Calu3 (cell line): Measurements from ENCODE around the gene IFRD2. TPM values are rescaled to one million over a fixed set of nuclear protein-coding genes. Genes with fewer than 3 reads are reported as not detected.

Experiments used
- BruUV-seq: library from RNA; stranded (reverse); fragments of 400-500 nt; replicated peaks from 2 replicates; lab custom pipeline; 2021; lab: Mats Ljungman, UMichigan
- CTCF ChIA-PET: fragments of 300-600 bp; sonication (Branson Sonifier 250); formaldehyde crosslinking; loops from one replicate; lab custom pipeline; 2022; ENCODE audit warnings: antibody characterized with exemption; lab: Charles Lee
- DNase-seq: peaks from one replicate; pipeline ENCODE4 v3.0.0; 2022
- H3K27ac Mint-ChIP-seq: one replicate; pipeline ENCODE4 v1.8.0; 2022; ENCODE audit warnings: mixed read lengths; ENCODE audit not compliant: unreplicated experiment
- H3K27me3 Mint-ChIP-seq: one replicate; pipeline ENCODE4 v1.8.0; 2022; ENCODE audit warnings: mixed read lengths; ENCODE audit not compliant: unreplicated experiment
- H3K36me3 Mint-ChIP-seq: one replicate; pipeline ENCODE4 v1.8.0; 2022; ENCODE audit warnings: mild to moderate bottlenecking, moderate library complexity, mixed read lengths; ENCODE audit not compliant: insufficient read depth, unreplicated experiment
- H3K4me1 Mint-ChIP-seq: one replicate; pipeline ENCODE4 v1.8.0; 2022; ENCODE audit warnings: mild to moderate bottlenecking, low read depth, mixed read lengths; ENCODE audit not compliant: unreplicated experiment
- H3K4me3 Mint-ChIP-seq: one replicate; pipeline ENCODE4 v1.8.0; 2022; ENCODE audit warnings: mild to moderate bottlenecking, low read depth, moderate library complexity, mixed read lengths; ENCODE audit not compliant: unreplicated experiment
- H3K9me3 Mint-ChIP-seq: one replicate; pipeline ENCODE4 v1.8.0; 2022; ENCODE audit warnings: low read depth, mixed read lengths; ENCODE audit not compliant: unreplicated experiment
- intact Hi-C: fragments of 100-400 bp; cut with micrococcal nuclease; formaldehyde crosslinking; loops from one replicate; pipeline ENCODE4 v1.10.0; 2022; ENCODE audit not compliant: unreplicated experiment
- total RNA-seq: library from RNA; stranded (reverse); gene quantifications from 2 replicates; pipeline ENCODE4 v1.2.3, GENCODE V29; 2022
- TF ChIP-seq, protein P1 (sequence below): fragments of 200-600 bp; IDR thresholded peaks from one replicate; pipeline ENCODE4 v1.8.0; 2022; ENCODE audit warnings: antibody characterized with exemption; ENCODE audit not compliant: unreplicated experiment

IFRD2 gene
- total RNA-seq, 1 experiment from 2014 or later: 121 TPM

DNA sequence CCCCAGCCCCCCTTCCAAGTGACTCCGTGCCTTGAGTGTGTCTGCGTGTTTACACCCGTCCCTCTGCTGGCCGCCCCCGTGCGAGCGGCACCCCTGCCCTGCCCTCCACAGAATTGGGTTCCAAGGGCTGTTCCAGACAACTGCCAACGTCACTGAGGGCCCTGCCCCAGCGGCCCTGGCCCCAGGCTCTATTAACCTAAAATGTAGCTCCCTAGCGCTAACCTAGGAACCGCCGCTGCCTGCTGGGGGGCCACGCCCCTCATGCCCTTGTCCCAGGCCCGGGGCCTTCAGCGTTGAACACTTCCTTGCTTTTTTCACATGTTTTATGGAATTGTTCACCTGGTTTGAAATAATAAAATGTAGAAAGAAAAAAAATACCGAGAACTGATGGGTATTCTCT is 33.2 kb downstream of the IFRD2 start:
- intact Hi-C loops: no loop called here
- TF ChIP-seq, protein P1, sequence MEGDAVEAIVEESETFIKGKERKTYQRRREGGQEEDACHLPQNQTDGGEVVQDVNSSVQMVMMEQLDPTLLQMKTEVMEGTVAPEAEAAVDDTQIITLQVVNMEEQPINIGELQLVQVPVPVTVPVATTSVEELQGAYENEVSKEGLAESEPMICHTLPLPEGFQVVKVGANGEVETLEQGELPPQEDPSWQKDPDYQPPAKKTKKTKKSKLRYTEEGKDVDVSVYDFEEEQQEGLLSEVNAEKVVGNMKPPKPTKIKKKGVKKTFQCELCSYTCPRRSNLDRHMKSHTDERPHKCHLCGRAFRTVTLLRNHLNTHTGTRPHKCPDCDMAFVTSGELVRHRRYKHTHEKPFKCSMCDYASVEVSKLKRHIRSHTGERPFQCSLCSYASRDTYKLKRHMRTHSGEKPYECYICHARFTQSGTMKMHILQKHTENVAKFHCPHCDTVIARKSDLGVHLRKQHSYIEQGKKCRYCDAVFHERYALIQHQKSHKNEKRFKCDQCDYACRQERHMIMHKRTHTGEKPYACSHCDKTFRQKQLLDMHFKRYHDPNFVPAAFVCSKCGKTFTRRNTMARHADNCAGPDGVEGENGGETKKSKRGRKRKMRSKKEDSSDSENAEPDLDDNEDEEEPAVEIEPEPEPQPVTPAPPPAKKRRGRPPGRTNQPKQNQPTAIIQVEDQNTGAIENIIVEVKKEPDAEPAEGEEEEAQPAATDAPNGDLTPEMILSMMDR: no peak
- Mint-ChIP-seq H3K9me3 (no peaks in the 10 kb centered on the region), H3K36me3 (peaks cover 50% of the 10 kb centered on the region), H3K27ac (peak overlapping the region; percentile 41), H3K27me3 (no peaks in the 10 kb centered on the region), H3K4me1 (peaks cover 4% of the 10 kb centered on the region), H3K4me3 (no peak overlapping the region)
- no peak for DNase-seq
- BruUV-seq: no TSS peak
- CTCF ChIA-PET: interaction anchor here (1.0 to 1.1 kb wide), 3 partner anchors 11 to 33 kb away, joined by 3 to 6 read pairs (median 5); no protein-coding TSS in a partner anchor

DNA sequence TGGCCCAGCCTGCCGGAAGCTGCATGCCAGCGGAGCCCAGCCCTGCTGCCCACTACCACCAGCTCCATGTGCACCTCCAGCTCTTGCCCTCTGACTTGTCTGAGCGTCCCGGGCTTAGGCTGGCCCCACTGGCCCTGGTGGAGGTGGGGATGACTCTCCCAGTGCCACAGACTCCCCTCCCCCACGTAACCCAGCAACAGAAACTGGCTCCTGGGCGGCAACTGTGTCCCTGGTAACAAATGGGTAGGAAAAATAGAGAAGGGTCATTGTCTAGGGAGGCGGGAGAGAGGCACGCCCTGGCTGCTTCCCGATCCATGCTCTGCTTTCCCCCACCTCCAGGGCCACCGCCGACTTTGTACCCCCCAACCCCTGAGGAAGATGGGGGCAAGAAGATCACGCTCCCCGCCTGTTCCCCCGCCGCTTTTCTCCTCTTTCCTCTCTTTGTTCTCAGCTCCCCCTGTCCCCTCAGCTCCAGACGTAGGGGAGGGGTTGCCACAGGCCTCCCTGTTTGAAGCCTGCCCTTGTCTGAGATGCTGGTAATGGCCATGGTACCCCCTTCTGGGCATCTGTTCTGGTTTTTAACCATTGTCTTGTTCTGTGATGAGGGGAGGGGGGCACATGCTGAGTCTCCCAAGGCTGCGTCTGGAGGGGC is 34.1 kb downstream of the IFRD2 start:
- Mint-ChIP-seq H3K9me3 (no peaks in the 10 kb centered on the region), H3K4me1 (no peaks in the 10 kb centered on the region), H3K27me3 (no peaks in the 10 kb centered on the region), H3K4me3 (no peak overlapping the region), H3K27ac (no peak overlapping the region), H3K36me3 (peaks cover 57% of the 10 kb centered on the region)
- TF ChIP-seq, protein P1: no peak
- DNase-seq: no peak
- intact Hi-C loops: no loop called here
- BruUV-seq: no TSS peak
- CTCF ChIA-PET: interaction anchor here (1.0 to 1.1 kb wide), 3 partner anchors 12 to 32 kb away, joined by 3 to 6 read pairs (median 5); no protein-coding TSS in a partner anchor

DNA sequence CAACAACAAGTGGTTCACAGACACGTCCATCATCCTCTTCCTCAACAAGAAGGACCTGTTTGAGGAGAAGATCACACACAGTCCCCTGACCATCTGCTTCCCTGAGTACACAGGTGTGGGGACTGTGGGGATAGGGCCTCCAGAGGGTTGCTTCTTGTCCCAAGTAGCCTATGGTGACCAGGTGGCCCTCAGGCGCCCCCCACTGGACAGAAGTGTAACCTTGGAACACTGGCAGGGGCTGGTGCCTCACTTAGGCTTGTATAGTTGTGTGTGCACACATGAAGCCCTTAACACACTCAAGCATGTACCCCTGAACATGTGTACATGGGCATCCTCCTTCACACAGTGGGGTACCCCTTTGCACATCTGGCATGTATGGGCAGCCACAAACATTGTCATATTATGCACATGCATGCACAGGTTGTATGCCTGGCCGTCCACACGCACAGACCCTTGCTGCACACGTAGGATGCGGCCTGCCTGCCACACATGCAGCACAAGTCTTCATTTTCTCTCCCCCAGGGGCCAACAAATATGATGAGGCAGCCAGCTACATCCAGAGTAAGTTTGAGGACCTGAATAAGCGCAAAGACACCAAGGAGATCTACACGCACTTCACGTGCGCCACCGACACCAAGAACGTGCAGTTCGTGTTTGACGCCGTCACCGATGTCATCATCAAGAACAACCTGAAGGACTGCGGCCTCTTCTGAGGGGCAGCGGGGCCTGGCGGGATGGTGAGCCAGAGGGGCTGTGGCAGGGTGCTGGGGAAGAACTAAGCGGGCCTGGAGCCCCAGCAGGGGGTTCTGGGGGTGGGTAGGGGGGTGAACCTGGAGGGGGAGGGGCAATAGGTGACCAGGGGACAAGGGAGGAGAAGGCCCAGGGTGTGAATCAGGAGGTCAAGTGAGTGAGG is 35.0 kb downstream of the IFRD2 start:
- Mint-ChIP-seq H3K4me1 (no peaks in the 10 kb centered on the region), H3K9me3 (no peaks in the 10 kb centered on the region), H3K36me3 (peaks cover 57% of the 10 kb centered on the region), H3K4me3 (no peak overlapping the region), H3K27me3 (no peaks in the 10 kb centered on the region), H3K27ac (no peak overlapping the region)
- BruUV-seq: no TSS peak
- TF ChIP-seq, protein P1: peak; percentile 72
- intact Hi-C loops: no loop called here
- CTCF ChIA-PET: interaction anchor here (0.8 kb wide), 1 partner anchor 31 kb away, joined by 3 read pairs; no protein-coding TSS in a partner anchor
- peak; percentile 78 for DNase-seq

DNA sequence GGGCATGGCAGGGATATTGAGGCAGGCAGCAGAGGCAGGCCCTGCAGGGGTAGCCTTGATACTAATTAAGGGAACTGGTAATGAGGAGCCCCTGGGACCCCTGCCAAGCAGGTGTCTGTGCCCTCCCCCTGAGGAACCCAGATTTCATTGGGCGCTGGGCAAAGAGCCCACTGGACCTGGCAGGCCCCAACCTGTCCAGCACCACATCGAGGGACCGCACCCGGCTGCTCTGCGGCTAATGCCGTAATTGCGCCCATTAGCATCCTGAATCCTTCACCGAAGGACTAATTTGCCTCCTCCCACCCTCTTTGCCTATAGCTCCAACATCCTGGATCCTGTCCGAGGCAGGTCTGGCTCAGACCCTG is 37.0 kb downstream of the IFRD2 start:
- Mint-ChIP-seq H3K4me3 (no peak overlapping the region), H3K9me3 (no peaks in the 10 kb centered on the region), H3K27ac (no peak overlapping the region), H3K4me1 (peaks cover 4% of the 10 kb centered on the region), H3K36me3 (peaks cover 55% of the 10 kb centered on the region), H3K27me3 (no peaks in the 10 kb centered on the region)
- no peak for DNase-seq
- TF ChIP-seq, protein P1: no peak
- CTCF ChIA-PET: no interaction called here
- BruUV-seq: no TSS peak
- intact Hi-C loops: no loop called here
